GM18526 (cell line): Measurements from ENCODE around the gene GPANK1.

Experiments used
- POLR2A ChIP-seq: IDR thresholded peaks from 3 replicates; pipeline ENCODE4 v1.6.1; 2011; ENCODE audit not compliant: insufficient read length; ENCODE audit errors: extremely low read depth

Gene GPANK1

GRCh38 chr6:31693535-31693934 is 28.7 kb upstream of the GPANK1 start:
- no peak for TF ChIP-seq POLR2A

DNA sequence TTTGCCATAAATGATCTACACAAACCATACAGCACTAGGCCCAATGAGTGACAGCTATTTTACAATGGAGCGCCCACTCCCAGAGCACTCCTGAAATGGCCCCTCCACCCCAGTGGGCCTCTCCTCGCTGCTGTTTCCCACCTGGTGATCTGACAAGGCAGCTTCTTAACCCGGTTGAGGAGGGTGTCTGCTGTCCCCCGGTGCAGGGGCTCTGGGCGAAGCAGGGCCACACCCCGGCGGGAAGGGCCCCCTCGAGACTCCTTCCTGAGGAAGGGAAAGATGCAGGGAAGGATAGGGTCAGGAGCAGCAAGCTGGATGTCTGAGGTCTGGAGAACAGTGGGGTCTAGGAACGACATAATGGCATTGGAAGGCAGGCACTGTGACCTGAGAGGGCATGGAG is 28.1 kb upstream of the GPANK1 start:
- no peak for TF ChIP-seq POLR2A

GRCh38 chr6:31692353-31692752 is 27.6 kb upstream of the GPANK1 start:
- no peak for TF ChIP-seq POLR2A

- no peak for TF ChIP-seq POLR2A
Measured at GRCh38 chr6:31691564-31692108, 26.8 kb upstream of the GPANK1 start.

DNA sequence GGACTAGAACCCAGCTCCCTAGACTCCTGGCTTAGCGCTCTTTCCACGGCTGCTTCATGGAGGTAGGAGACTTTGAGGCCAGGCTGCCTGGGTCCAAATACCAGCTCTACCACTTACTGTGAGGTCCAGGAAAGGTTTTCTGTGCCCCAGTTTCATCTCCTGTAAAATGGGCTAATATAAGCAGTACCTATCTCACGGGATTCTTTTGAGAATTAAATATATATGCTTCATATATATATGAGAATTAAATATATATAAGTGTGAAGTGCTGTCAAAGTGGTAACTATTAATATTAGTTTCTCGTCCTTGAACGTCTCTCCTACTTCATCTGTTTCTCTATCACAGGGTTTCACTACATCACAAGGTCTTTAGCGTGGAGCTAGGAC is 26.3 kb upstream of the GPANK1 start:
- TF ChIP-seq POLR2A, result no peak

GRCh38 chr6:31690231-31691077 is 25.7 kb upstream of the GPANK1 start:
- TF ChIP-seq POLR2A, result no peak

GRCh38 chr6:31689249-31690110 is 24.7 kb upstream of the GPANK1 start:
- TF ChIP-seq POLR2A, result no peak

GRCh38 chr6:31687860-31688693 is 23.3 kb upstream of the GPANK1 start:
- no peak for TF ChIP-seq POLR2A

- TF ChIP-seq POLR2A, result no peak
Measured at GRCh38 chr6:31687321-31687720, 22.5 kb upstream of the GPANK1 start.

GRCh38 chr6:31686483-31686882 is 21.7 kb upstream of the GPANK1 start:
- no peak for TF ChIP-seq POLR2A

GRCh38 chr6:31683591-31683990 is 18.8 kb upstream of the GPANK1 start:
- no peak for TF ChIP-seq POLR2A

DNA sequence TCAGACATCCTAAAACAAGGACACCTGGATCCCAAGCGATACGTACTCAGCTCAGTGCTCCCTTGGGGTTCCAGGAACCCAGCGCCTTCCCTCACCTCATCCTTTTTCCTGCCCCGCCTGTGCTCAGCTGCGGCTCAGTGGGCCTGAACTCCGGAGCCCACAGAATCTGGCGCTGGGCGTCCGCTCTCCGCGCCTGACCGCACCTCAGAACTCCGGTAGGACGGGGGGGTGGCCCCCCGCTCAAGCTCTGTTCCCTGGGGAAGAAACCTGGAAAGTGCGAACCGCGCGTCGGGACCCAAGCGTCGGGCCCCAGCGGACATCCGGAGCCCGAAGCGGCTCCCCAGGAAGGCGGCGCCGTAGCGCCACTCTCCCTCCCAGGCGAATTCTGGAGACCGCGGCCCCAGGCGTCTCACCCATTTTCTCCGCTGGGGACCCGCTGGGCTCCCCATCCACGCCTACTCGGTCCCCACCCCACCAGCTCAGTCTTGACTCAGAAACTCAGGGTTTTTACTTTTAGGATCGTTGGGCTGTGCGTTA is 16.4 kb upstream of the GPANK1 start:
- TF ChIP-seq POLR2A, result no peak

DNA sequence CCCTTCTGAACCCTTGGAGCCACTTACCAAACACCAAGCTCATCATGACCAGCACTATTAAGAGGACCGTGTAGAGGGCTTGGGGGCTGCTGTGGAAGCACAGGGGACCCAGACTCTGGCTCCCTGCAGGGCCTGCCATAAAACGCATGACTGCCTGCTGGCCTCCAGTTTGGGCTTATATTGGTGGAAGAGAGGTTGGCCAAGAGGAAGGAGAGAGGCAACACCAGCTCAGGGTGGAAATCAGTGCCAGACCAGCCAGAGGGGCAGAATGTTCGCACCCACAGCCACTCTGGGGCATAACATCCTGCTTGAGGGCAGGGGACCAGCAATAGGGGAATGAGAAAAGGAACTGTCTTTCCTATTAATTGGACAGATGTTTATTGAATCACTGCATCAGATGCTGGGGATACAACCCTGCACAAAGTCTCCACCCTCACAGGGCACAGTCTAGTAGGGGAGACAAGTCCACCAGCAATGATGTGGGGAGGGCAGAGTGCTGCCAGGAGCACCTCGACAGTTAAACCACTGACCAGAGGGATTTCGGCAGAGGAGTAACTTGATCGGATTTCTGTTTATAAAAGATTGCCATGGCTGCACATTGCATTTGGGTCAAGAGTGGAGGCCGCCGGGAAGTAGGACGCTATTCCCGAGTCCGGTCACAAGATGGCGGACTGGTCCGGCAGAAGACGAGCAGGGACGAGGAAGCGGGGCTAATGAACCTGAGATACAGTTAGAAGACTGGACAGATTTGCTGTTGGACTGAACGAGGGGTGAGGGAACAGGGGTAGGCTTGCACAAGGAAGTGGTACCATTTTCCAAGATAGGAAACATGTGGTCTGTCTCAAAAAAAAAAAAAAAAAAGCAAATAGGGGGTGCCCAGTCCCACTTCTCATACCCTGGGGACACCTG is 15.7 kb upstream of the GPANK1 start, which contains the start of gene LY6G5C:
Gene LY6G5C (minus strand): TSS at position 842 of the 909 bp plus-strand sequence. CDS start 694 bp downstream, at position 148.
- TF ChIP-seq POLR2A, result no peak

DNA sequence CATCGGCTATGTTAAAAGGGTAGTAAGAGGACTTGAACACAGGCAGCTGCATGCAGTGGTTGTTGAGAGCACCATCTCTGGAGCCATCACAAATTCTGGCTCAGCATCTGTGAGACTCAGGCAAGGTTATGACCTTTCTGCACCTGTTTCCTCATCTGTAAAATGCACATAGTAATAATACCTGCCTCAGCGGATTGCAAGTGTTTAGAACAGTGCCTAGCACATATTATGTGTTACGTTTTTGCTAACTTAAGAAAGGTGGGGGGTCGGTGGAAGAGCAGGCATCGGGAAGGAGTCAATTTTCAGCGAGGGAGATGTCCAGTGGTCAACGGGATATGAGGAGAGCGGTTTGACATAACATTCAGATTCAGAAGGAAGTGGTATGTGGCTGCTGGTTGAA is 13.2 kb upstream of the GPANK1 start:
- TF ChIP-seq POLR2A, result no peak
